GM19397 (cell line): Measurements from ENCODE around the gene UTP25.

Experiments used
- ATAC-seq: cut with Tn5 transposase; IDR thresholded peaks from one replicate; pipeline ENCODE4 v1.9.1; 2021; ENCODE audit warnings: mild to moderate bottlenecking, moderate library complexity; ENCODE audit not compliant: unreplicated experiment

UTP25 gene

GRCh38 chr1:209805341-209805781 is 22.4 kb upstream of the UTP25 start:
- ATAC-seq, result no peak

GRCh38 chr1:209805875-209806760 is 21.7 kb upstream of the UTP25 start, which contains the start of gene IRF6:
Gene IRF6, minus strand, starts transcription at chr1:209806142. Its CDS starts 4,729 bp downstream, at chr1:209801413.
- peak; percentile 95 for ATAC-seq

DNA sequence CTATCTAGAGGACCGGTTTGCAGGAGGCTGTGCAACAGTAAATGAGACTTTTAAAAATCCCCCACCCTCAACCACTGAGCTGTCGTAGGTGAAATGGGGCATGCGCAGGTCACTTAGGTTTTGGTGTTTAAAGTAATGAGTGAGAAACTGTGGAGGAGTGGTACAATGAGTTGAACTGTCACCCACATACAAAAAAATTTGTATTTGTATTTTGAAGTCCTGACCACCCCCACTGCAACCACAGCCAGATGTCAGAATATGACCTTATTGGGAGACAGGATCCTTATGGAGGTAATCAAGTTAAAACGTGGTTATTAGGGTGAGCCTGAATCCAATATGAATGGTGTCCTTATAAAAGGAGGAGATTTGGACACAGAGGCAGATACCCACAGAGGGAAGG is 20.3 kb upstream of the UTP25 start:
- ATAC-seq, result no peak

- no peak for ATAC-seq
Measured at GRCh38 chr1:209808059-209808581, 19.7 kb upstream of the UTP25 start.

DNA sequence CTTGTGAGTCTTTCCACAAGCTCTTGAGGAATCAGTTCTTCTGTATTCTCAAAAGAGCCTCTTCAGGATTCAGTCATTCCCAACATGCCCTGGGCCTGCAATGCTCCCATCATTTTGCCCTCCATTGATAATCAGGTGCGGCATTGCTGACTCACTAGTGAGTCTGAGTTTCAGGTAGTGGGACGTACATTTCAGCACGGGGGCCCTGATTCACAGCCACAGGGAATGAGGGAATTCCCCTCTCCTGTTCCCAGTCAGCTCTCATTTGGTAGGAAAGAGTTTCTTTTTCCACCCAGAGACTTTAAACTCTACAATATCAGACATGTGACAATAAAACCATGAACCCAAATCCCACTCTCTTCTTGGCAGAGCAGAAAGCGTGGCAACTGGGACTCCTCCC is 18.2 kb upstream of the UTP25 start:
- no peak for ATAC-seq

- no peak for ATAC-seq
Measured at GRCh38 chr1:209810783-209811182, 17.0 kb upstream of the UTP25 start.

GRCh38 chr1:209813902-209814301 is 13.9 kb upstream of the UTP25 start:
- ATAC-seq, result no peak

DNA sequence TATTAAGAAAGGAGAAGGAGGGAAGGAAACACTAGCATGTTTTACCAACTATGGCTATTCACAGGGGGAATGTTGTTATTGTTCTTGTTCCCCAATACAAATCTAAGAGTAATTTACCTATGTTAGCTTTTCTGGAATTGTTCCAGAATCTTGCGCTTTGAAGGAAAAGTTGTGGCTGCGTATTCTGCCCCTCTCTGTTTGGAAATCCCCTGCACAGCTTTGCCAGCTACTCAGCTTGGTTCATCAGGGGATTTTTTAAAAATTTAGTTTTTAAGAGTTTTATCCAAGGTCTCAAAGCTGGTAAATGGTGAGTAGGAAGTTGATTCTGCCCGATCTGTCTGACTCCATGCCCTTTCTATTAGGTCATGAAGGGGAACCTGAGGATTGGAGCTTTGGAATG is 12.3 kb upstream of the UTP25 start:
- ATAC-seq, result no peak

- no peak for ATAC-seq
Measured at GRCh38 chr1:209815931-209816341, 11.8 kb upstream of the UTP25 start.

DNA sequence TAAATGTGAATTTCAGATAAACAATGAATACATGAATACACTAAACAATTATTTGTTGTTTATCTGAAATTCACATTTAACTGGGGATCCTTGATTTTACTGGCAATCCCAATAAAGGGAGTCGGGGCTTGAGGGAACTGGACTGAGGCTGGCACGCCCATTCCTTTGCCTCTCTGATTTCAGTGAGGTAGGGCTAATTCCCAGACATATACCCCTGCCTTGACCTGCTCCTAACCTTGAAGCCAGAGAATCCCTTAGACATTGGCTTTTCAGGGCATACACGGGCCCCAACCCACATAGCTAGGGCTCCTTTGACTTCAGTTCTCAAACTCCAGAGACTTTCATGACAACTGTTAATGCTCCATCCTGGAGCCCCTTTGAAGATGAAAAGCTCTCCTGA is 10.8 kb upstream of the UTP25 start:
- no peak for ATAC-seq

DNA sequence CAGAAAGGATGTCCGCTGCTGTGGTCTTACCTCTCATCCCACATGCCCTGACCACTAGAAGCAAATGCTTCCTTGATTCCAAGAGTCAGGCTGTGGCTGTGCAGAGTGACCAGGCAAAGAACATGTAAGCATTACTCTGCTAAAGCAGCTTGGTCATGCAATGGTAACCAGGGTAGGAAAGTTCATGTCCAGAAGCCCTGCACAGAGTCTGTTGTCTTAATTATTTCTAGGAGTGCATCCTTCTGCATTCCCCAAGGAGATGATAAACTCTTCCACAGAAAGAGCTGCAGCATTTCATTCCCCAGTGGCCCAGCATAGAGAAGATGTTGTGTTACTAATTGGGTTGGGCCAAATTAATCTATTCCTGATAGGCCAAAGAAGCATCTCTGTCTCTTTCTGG is 10.1 kb upstream of the UTP25 start:
- no peak for ATAC-seq

GRCh38 chr1:209819058-209819457 is 8.7 kb upstream of the UTP25 start:
- ATAC-seq, result no peak

DNA sequence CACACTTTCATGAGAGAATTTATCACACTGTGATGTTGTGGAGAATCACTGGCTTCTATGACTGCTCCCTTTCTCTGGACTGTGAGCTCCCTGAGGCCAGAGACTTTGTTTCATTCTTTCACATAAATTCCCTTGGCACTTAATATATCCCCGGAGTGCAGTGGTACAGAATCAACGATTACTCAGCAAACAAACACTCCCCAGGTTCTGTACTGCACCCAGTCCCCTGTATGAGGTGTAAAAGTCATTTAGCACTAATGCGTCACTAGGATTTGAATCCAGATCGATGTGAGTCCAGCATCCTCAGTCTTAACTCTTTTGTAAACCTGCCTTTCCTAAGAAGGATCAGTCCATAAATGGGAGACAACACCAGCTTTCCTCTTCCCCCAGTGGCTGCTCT is 6.8 kb upstream of the UTP25 start:
- no peak for ATAC-seq

DNA sequence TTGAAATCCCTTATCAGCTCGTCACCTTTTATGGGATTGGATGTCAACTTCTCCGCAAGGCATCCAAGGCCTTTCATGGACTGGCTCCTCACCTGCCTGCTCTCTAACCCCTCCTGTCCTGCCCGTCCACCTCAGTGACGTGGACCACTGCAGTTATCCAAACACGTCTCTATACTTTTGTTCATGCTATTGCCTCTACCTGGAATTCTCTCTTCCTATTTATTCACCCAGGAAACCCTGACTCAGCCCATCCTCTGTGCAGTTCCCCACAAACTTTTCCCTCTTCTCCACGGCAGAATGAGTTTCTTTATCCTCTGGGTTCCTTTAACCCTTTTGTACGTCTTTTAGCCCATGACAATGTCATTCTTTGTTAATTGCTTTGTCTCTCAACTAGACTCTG is 5.1 kb upstream of the UTP25 start:
- no peak for ATAC-seq

DNA sequence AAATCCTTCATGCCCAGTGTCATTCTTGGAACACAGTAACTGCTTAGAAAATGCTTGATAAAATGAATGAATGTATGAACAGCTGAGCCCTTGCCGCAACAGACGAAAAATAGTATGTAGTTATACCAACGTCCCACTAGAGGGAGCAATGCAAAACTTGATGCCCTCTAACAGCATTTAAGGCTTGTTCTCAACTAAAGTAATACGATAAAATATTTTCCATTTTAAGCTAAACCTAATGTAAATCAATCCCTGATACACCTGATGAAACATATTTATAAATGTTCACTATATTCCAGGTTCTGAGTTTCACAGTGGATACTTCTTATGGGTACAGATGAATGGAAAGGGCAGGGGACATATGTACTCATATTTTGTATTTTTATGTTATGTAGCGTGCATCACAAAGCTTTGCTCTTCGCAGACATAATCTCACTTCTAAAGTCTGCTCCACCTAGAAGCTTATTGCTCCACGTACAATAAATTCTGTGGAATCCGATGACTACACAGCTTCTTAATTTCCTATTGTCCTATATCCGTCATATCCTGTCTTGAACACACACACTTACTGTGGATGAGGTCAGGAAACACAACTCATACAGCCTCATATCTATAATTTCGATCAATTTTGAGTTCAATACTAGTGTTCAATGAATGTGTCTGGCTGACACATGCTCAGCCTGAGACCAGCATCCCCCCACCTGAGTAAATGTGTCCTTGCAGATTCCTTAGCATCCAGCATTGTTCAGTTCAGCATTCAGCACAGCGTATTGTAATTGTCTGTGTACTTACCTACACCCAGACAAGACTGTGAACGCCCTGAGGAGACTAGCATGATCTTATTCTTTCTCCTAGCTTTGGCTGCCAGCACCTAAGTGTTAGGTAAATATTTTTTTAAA is 4.4 kb upstream of the UTP25 start:
- no peak for ATAC-seq

- ATAC-seq, result no peak
Measured at GRCh38 chr1:209825591-209826434, 2.0 kb upstream of the UTP25 start.

GRCh38 chr1:209829716-209830115 is 1.9 kb downstream of the UTP25 start:
- no peak for ATAC-seq

GRCh38 chr1:209830722-209831121 is 3.0 kb downstream of the UTP25 start:
- ATAC-seq, result no peak

DNA sequence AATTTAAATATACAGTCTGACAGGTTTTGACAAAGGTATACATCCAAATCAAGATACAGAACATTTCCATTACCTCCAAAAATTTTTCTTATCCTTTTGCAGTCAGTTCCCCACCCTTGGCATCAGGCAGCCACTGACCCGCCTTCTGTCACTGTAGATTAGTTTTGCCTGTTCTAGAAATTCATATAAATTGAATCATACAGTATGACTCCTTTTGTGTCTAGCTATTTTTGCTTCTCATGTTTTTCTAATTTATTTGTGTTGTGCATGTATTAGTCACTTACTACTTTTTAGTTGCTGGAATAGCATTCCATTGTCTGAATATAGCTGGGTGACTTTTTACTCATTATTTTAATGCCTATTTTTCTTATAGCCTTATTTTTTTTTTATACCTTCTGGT is 3.8 kb downstream of the UTP25 start:
- ATAC-seq, result no peak

- ATAC-seq, result no peak
Measured at GRCh38 chr1:209835782-209836298, 8.1 kb downstream of the UTP25 start.
